ENCODE data around the gene CD84.
"Not testable (repeated sequence)": the region's sequence is repeated elsewhere in the genome, so short reads cannot be mapped to it uniquely, and the experiment has no call there.

The CD84 gene

DNA sequence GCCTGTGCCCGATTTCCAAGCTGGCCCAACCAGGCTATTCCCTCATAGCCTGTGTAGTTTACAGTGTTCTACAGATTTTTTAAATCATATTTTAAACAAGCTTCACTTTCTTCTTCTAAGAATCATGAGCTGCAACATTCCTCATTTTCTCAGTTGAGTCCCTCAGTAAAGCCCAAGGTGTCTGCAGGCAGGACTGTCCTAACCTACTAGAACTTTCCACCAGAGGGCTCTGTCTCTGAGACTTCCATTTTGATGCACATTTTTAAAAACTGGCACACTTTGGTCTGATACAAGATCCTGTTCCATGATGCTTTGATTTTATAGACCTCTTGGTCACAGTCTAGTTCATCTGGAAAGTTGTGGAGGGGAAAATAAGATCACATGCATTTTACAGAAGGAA is 34.6 kb downstream of the CD84 start:
- in situ Hi-C loops (cut with MboI; ENCODE audit: low sequenced_read_pairs): no loop called here

DNA sequence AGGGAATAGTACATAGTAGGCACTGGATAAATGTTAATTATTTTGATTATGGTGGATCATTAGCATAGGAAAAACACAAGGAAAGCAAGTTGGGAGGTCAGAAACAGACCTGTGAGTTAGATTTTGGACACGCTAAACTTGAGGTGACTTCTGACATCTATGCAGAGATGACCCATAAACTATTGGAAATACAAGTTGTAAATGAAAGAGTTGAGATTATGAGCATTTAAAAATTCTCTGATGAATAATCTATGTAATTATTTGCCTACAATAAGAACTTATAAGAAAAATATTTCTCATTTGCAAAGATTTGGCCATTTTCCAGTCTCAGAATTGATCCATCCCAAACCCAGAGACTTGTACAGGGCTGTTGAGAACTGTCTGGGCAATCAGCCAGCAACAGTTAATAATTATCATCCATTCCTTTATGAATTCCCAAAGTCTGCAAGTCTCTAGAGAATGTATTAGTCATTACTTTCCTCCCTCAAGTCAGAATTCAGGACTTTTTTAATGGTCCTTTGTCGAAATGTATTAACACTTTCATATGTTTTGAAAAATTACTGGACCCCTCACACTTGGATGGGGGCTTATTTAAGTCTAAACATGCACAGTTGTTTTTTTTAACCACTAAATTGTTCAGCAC is 36.9 kb downstream of the CD84 start:
- in situ Hi-C loops (cut with MboI; ENCODE audit: low sequenced_read_pairs): no loop called here

DNA sequence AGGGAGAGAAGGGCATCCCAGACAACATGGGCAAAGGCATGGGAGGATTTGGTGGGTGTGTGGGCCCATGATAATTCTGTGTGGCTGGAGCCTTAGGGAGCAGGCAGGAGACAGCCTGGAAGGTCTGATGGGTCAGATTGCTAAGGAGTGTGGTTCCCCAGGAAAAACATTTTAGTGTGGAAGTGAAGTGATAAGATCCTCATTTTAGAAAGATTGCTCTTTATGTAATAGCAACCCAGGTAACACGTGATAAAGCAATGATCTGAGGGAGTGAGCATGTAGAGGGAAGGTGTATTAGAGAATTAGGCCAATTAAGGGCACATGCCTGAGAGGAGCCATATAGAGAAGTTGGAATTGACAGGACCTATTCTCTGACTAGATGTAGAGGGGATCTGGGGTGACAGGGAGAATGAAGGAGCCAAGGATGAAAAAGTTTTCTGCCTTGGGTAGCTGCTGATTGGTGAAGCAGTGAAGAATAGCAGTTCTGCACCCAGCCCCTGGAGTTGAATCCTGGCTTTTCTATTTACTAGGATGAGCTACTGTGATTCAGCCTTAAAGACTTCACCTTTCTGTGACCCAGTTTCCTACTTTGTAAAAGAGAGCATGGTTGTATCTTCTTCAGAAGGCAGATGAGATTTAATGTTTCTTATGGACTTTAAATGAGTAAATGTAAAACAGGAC is 37.5 kb downstream of the CD84 start:
- in situ Hi-C loops (cut with MboI; ENCODE audit: low sequenced_read_pairs): no loop called here

DNA sequence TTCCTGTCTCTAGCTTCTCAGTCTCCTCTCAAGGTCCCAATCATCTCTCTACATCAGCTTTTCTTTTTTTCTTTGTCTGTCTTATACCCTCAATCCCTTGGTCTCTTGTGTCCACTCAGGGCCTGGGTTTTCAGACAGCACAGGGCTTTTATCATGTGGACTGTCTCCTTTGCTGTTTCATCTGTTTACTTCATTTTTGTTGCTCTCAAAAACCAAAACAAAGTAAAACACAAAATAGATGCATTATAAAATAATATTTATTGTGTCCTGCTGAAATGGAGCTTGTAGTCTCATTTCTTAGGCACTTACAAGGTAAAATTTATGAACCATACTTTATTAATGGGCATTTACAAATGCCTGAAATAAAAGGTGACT is 38.5 kb downstream of the CD84 start:
- in situ Hi-C loops (cut with MboI; ENCODE audit: low sequenced_read_pairs): no loop called here

DNA sequence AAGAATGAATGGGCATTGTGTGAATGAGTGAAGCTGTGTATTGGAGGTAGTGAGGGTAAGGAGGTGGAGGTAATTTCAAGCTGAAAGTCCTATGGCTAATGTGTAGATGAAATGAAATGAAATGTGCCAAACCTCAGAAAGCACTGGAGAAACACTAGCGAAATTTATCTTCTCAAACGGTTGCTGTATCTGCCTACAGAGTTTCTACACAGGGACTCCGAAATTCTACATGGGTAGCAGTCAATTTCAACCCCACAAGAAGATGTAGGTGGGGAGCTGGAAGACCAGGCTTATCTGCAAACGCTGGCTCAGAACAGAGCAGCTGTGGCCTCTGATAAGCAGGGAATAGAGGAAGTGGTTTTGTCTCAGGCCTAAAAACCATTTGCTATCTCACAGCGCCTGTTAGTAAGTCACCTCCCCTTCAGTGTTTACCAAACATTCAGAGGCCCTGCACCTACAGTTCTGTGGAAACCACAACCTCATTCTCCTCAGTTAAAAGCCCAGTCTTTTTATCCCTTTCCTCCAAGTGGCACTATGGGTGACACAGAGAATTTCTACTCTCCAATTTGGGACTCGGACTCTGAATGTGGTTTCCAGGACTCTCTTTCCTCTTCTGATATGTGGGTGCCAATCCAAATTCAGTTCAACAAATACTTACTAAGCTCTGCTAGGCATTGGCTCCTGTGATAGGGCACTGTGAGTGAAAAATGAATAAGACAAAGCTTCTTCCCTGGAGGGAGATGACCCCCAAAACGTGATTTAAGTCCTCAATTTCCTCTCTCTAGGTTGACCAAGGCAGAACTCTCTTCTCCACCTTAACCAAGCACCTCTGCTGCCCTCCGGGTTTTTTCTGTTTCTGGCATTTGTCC is 39.1 kb downstream of the CD84 start:
- in situ Hi-C loops (cut with MboI; ENCODE audit: low sequenced_read_pairs): no loop called here

DNA sequence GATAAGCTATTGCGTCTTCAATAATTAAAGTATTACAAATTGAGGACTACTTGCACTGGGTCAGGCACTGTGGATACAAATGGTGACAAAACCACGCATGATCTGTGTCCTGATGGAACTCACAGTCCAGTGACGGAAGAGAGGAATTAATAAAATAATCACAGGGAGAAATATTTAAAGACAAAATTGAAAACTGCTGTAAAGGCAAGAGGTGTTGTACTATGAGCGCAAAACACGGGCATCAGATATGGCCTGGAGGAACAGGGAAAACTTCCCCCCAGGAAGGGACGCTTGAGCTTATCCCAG is 39.7 kb downstream of the CD84 start:
- in situ Hi-C loops (cut with MboI; ENCODE audit: low sequenced_read_pairs): no loop called here

DNA sequence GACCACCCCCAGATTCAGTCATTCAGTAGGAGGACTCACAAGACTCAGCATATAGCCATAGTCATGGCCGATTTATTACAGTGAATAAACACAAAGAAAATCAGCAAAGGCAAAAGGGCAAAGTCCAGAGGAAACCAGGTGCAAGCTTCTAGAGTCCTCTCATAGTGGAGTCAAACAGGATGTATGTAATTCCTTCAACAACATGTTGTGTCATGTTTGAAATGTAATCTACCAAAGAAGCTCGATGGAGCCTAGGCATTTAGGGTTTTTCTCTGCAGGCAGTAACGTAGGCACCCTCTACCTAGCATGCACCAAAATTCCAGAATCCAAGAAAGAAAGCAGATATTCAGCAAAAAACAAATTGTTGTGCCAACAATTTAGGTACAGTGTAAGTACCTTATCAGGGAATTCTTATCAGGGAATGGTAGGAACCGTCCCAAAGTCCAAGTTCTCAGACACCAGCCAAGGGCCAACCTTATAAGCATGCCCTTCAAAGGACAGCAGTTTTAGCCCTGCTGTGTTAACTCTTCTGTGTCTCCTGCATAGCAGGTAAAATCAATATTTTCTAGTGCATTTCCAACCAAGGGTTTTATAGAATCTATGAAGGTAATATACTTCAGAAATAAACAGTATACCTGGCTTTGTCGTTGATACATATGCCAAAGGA is 40.2 kb downstream of the CD84 start:
- in situ Hi-C loops (cut with MboI; ENCODE audit: low sequenced_read_pairs): no loop called here

DNA sequence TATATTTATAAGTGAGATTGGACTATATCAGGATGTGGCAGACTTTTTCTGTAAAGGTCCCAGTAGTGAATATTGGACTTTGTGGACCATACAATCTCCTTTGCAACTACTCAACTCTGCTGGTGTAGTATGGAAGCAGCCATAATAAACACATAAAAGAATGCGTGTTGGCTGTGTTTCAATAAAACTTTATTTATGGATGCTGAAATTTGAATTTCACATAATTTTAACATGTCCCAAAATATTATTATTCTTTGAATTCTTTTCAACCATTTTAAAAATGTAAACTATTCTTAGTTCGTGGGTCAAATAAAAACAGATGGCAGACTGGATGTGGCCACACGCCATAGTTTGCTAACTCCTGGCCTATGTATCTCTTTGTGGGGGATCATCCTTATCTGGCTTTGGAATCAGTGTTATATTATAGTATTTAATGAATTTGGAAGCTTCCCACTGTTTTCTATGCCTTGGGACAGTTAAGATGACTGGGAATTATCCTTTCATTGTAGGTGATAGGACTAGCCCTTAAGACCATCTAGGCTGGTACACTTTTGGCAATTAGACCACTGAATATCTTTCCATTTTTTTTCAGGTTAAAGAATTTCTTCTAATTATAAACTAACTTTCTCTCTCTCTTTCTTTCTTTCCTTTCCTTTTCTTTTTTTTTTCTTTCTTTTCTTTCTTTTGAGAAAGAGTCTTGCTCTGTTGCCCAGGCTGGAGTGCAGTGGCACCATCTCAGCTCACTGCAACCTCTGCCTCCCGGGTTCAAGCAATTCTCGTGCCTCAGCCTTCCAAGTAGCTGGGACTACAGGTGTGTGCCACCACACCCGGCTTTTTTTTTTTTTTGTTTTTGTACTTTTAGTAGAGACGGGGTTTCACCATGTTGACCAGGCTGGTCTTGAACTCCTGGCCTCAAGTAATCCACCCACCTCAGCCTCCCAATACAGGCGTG is 41.3 kb downstream of the CD84 start:
- in situ Hi-C loops (cut with MboI; ENCODE audit: low sequenced_read_pairs): no loop called here

DNA sequence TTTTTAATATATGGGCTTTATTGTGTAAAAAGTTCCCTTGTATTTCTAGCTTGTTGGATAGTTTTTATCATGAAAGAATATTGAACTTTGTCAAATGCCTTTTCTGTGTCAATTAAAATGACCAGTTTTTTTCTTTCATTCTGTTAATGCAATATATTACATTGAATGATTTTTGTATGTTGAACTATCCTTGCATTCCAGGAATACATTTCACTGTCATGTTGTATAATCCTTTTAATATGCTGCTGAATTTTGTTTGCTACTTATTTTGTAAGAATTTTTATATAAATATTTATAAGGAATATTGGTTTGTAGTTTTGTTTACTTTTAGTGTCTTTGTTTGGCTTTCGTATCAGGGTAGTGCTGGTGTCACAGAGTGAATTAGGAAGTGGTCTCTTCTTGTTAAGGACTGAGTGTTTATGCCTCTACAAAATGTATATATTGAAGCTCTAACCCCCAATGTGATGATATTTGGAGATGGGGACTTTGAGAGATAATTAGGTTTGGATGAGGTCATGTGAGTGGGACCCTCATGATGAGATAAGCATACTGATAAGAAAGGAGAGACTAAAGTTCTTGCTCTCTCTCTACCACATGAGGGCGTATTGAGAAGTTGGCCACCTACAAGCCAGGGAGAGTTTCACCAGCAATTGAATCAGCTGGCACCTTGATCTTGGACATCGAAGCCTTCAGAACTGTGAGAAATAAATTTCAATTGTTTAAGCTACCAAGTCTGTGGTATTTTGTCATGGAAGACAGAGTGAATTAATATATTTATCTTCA is 44.3 kb downstream of the CD84 start:
- in situ Hi-C loops (cut with MboI; ENCODE audit: low sequenced_read_pairs): no loop called here

DNA sequence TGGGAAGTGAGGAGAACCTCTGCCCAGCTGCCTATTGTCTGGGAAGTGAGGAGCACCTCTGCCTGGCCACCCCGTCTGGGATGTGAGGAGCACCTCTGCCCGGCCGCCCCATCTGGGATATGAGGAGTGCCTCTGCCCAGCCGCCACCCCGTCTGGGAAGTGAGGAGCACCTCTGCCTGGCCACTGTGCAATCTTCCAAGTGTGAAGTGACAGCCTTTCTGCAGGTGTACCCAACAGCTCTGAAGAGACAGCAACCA is 46.8 kb downstream of the CD84 start:
- in situ Hi-C loops (cut with MboI; ENCODE audit: low sequenced_read_pairs): not testable (repeated sequence)

DNA sequence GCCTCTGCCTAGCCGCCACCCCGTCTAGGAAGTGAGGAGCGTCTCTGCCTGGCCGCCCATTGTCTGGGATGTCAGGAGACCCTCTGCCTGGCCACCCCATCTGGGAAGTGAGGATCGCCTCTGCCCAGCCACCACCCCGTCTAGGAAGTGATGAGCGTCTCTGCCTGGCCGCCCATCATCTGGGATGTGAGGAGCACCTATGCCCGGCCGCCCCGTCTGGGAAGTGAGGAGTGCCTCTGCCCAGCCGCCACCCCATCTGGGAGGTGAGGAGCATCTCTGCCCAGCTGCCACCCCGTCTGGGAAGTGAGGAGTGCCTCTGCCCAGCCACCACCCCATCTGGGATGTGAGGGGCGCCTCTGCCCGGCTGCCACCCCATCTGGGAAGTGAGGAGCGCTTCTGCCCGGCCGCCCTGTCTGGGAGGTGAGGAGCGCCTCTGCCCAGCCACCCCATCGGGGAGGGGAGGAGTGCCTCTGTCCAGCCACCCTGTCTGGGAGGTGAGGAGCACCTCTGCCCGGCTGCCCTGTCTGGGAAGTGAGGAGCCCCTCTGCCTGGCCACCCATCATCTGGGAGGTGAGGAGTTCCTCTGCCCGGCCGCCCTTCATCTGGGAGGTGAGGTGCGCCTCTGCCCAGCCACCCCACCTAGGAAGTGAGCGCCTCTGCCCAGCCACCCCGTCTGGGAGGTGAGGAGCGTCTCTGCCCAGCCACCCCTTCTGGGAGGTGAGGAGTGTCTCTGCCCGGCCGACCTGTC is 47.3 kb downstream of the CD84 start:
- in situ Hi-C loops (cut with MboI; ENCODE audit: low sequenced_read_pairs): not testable (repeated sequence)

DNA sequence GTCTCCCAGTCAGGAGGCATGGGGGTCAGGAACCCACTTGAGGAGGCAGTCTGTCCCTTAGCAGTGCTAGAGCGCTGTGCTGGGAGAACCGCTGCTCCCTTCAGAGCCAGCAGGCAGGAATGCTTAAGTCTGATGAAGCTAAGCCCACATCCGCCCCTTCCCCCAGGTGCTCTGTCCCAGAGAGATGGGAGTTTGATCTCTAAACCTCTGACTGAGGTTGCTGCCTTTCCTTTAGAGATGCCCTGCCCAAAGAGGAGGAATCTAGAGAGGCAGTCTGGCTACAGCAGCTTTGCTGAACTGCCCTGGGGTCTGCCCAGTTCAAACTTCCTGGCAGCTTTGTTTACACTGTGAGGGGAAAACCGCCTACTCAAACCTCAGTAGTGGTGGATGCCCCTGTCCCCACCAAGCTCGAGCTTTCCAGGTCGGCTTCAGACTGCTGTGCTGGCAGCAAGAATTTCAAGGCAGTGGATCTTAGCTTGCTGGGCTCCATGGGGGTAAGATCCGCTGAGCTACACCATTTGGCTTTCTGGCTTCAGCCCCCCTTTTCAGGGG is 49.8 kb downstream of the CD84 start:
- in situ Hi-C loops (cut with MboI; ENCODE audit: low sequenced_read_pairs): not testable (repeated sequence)

DNA sequence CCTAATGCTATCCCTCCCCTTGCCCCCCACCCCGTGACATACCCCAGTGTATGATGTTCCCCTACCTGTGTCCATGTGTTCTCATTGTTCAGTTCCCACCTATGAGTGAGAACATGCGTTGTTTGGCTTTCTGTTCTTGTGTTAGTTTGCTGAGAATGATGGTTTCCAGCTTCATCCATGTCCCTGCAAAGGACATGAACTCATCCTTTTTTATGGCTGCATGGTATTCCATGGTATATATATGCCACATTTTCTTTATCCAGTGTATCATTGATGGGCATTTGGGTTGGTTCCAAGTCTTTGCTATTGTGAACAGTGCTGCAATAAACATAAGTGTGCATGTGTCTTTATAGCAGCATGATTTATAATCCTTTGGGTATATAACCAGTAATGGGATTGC is 55.5 kb downstream of the CD84 start:
- in situ Hi-C loops (cut with MboI; ENCODE audit: low sequenced_read_pairs): not testable (repeated sequence)

DNA sequence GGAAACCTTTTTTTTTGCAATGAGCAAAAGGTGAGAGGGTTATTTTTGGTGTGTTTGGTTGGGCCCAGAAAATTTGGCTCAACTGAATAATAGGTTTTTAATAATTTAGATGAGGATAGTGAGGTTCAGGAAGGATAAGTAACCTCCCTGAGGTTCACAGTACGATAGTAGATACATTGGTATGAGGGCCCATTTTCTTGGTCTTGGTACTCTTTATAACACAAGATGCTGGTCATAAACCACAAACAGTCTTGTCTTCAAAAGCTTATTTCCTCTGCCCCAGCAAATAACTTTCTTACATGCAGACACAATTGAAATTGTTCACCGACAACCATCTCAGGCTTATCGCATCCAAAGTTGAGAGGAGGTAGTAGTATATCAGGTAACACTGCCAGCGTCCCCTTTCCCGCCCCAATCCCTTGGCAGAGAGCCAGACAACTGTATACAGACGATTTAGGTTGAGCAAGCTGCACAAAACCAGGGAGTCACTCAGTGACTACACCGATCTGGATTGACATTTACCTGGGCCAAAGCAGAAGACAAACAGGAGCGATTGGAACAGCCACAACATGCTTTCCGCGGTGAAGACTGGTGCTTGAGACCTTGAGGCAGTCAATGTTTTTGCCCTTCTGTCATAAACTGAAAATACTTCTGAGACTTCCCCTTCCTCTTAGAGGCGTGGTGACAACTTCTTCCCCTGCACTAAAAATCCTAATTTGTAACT is 56.5 kb downstream of the CD84 start, which contains the start of gene SLAMF6:
TSS of gene SLAMF6 (minus strand) at position 634 of the 724 bp plus-strand sequence. CDS start at position 571, 63 bp downstream.
- in situ Hi-C loops (cut with MboI; ENCODE audit: low sequenced_read_pairs): no loop called here

DNA sequence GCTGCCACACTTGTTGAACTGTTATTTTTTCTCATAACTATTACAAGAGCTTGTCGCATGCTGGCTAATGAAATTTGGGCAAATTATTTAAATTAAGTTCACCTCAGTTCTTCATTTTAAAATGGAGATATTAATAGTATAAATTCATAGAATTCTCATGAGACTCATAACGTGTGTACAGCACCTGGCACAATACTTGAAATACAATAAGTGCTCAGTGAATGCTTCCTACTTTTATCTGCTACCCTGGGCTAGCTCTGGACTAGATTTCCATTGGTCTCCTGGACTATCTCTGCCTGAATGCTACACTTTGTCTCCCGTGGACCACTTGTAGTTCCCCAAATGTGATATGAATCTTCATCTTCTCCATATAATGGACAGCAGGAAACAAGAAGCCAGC is 57.2 kb downstream of the CD84 start:
- in situ Hi-C loops (cut with MboI; ENCODE audit: low sequenced_read_pairs): no loop called here

DNA sequence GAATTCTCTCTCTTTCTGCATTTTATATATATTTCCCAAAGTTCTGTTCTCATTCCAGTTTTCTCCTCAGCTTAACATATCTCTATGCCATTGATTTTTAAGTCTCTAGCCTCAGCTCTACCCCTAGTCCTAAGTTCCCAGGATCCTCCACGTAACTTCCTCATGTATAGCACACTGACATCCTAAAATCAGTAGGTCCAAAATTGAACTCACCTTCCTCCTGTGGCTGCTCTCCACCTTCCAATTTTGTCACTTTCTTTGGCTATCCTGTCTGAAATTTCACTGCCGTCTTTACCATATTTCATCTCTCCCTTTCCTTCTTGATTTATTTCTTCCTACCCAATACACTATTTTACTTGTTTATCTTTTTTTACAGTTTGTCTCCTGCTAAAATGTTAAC is 57.7 kb downstream of the CD84 start:
- in situ Hi-C loops (cut with MboI; ENCODE audit: low sequenced_read_pairs): no loop called here

DNA sequence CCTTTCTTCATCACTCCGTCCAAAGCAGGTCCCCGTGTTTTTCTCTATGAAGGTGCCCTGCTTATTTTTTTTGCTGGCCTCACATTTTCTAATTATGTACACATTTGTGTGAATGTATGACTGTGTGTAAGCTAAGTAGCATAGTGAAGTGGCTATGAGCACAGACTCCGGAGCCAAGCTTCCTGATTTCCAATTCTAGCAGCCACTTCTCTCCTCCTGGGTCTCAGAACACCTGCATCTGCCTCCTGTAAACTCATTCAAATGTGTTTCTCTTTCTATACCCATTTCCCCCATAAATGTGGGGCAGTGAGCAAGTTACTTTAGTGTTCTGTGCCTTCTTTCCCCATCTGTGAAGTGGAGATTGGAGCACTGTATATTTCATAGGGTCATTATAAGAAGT is 58.3 kb downstream of the CD84 start:
- in situ Hi-C loops (cut with MboI; ENCODE audit: low sequenced_read_pairs): no loop called here

DNA sequence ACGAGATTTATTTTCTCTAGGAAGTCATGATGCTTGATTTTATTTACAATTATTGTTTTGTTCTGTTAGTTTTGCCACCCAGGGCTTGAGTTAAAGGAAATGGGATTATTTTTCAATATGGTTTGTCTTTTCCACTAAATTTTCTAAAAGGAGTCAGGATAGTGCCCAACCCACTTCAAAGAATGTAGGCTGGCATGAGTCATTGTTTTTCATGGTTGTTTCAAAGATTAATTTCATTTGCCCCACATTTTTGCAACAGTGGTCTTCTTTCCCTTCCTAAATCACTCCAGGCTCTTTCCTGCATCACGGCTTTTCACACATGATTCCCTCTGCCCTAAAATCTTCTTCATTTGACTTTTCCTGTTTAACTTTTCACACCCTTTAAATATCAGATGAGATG is 58.7 kb downstream of the CD84 start:
- in situ Hi-C loops (cut with MboI; ENCODE audit: low sequenced_read_pairs): no loop called here

Data from HL-60/S4 treated with phorbol 12-myristate 13-acetate at 8.2 ng/mL for 4 days and 3 days (cell line).